GM19043 (cell line): Measurements from ENCODE around the gene SUSD4.

Experiments used
- ATAC-seq: cut with Tn5 transposase; IDR thresholded peaks from one replicate; pipeline ENCODE4 v1.9.1; 2021; ENCODE audit warnings: low read depth; ENCODE audit not compliant: unreplicated experiment

The SUSD4 gene

GRCh38 chr1:223219318-223219635 is 144.7 kb downstream of the SUSD4 start:
- ATAC-seq, result no peak

GRCh38 chr1:223217781-223218180 is 146.2 kb downstream of the SUSD4 start:
- no peak for ATAC-seq

DNA sequence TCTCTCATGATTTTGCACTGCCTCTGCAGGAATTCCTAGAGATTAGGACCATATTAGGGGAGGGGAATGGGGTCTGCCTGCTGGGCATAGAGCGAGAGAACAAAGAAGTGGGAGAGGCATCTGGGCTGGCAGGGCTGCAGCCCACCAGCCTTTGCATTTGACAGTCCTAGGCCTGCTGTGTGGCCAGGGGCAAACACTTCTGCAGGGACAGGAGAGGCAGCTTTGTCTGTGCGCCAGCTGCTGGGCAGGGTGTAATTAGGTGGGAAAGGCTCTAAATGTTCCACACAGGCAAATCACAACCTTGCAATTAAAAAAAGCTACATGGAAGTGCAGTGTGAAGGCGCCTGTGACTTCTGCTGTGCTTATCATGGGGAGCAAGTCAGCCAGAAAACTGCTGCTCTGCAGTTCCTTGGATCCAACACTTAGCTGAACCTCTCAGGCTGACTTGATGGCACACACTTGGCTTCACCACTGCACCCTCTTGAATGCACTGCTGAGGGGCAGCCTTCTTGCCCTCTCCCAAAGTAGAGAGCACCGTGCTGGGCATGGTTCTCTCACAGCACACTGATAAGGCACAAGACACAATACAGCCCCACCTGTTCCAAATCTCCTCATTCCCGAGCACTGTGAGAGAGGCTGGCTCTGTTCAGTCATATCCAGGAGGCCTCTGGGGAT is 147.3 kb downstream of the SUSD4 start:
- no peak for ATAC-seq

GRCh38 chr1:223216074-223216473 is 147.9 kb downstream of the SUSD4 start:
- ATAC-seq, result no peak

GRCh38 chr1:223215026-223215425 is 148.9 kb downstream of the SUSD4 start:
- no peak for ATAC-seq

GRCh38 chr1:223214261-223214807 is 149.6 kb downstream of the SUSD4 start:
- ATAC-seq, result no peak

DNA sequence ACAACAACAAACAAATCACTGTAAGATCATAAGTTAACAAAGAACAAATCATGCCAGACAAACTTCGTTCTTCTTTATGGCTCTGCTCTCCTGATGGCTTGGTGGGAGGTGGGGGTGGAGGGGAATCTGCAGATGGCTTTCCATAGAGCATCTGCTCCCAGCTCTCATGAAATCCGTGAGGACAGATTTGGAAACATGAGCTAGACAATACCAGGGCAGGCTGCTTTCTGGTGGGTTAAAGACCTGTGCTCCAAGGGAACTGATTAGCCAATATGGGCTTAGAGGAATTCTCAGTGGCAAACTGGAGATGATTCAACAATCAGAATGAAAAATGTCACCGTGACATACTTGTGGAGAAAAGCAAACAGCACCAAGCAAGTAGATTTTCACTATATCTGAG is 151.5 kb downstream of the SUSD4 start:
- no peak for ATAC-seq

GRCh38 chr1:223211323-223211985 is 152.5 kb downstream of the SUSD4 start:
- ATAC-seq, result no peak

GRCh38 chr1:223210788-223211120 is 153.2 kb downstream of the SUSD4 start:
- no peak for ATAC-seq

- ATAC-seq, result no peak
These were observed 153.8 kb downstream of the SUSD4 start for GRCh38 chr1:223209992-223210787.

- no peak for ATAC-seq
These were observed 154.6 kb downstream of the SUSD4 start for GRCh38 chr1:223209293-223209898.

- ATAC-seq, result no peak
These were observed 155.6 kb downstream of the SUSD4 start for GRCh38 chr1:223208164-223209076.

- no peak for ATAC-seq
These were observed 156.5 kb downstream of the SUSD4 start for GRCh38 chr1:223207293-223208066.

DNA sequence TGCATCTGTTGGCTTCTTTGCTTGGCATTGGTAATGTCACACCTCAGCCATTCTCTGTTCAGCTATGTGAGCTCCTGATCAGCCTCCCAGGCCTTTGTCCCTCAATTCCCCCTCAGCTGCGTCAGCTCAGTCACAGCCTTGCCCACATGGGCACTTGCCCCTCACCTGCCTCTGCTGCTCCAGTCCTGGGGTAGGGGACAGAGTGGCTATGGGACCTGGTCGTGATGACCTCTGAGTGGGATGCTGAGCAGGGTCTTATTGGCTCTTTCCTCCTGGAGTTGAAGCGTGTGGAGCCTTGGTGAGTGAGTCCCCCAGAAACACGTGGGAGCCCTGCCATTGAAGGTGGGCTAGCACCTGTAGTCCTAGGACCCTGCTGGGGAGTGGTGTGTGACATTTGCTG is 159.6 kb downstream of the SUSD4 start:
- no peak for ATAC-seq

DNA sequence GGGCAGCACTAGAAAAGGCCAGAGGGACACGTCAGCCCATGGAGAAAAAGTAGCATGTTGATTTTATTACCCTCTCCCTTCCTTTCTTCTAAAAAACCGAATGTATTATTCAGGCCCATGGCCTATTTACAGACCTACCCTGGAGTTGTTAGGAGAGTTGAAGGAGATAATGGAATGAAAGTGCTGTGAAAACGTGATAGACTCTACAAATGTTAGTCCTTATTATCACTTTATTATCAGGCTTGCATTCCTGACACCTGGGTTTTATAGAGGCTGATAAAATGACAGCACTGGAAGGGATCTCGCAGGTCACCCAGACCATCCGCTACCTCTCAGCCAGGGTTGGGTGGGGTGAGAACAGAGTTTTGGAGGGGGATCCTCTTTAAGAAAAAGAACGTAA is 160.3 kb downstream of the SUSD4 start:
- ATAC-seq, result no peak

- no peak for ATAC-seq
These were observed 161.0 kb downstream of the SUSD4 start for GRCh38 chr1:223203034-223203408.

DNA sequence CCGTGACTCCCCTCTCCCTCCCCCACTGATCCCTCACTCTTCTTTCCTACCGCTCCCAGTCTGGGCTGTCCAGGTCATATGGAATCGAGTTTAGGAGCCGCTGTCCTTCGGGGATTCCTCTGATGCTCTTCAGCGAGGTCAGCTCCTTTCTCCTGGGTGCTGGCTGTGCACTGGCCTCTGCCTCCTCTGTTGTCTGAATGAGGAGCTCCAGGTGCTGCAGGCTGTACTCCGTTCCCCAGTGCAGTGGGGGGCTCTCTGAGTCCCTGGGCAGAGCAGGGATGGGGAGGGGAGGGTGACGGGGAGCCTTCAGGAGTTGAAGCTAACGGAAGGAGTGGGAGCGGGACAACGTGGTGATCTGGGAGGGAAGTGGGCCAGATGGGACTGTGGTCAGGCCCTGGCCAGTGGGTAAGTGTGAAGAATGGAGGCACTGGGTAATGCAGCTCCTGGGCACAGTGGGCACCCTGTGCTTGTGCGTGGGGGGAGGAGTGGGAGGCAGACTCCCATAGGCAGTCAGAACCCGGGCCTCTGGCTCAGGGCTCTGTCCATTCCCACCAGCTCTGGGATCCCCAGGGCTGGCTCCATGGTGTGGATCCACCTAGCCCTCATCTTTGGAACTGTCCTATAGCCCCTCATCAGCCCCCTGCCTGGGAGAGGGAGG is 161.5 kb downstream of the SUSD4 start:
- no peak for ATAC-seq

- ATAC-seq, result no peak
These were observed 162.0 kb downstream of the SUSD4 start for GRCh38 chr1:223201967-223202366.

DNA sequence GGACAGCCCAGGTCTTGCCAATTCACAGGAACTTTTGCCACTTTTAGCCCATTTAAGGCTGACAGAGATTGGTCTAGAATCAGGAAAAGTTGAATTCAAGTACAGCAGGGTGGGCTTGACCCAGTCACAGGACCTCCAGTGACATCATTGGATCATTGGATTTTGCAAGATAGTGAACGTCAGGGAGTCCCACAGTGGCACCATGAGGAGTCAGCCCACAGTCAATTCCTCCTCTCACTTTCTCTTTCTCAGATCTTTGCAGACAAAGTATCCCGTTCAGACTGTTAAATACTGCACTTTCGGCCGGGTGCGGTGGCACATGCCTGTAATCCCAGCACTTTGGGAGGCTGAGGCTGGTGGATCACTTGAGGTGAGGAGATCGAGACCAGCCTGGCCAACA is 163.1 kb downstream of the SUSD4 start:
- ATAC-seq, result no peak
